Ovary (tissue), 3 donors: ENCODE results near the gene TM4SF1.

Experiments used
- EP300 ChIP-seq: sonication (generic); formaldehyde crosslinking; IDR thresholded peaks from one replicate; pipeline ENCODE4 v1.6.1; 2017; ENCODE audit warnings: antibody characterized with exemption
- POLR2A ChIP-seq: fragments of 450-650 bp; IDR thresholded peaks from one replicate; pipeline ENCODE4 v1.6.1; 2017; ENCODE audit warnings: antibody characterized with exemption, mild to moderate bottlenecking, moderate library complexity
- TF ChIP-seq, protein P1 (sequence below), 3 donors: fragments of 450-650 bp in 2 of 3; fragments of 200-600 bp in 1 of 3; IDR thresholded peaks; one replicate each; pipeline versions ENCODE4 v1.5.1 to v1.8.0; 2016 to 2022; ENCODE audit warnings: antibody characterized with exemption in 3 of 3, mild to moderate bottlenecking in 1 of 3
- donor health status: DM: no; HTN: no; CAD: no.

- no peak for TF ChIP-seq EP300
- TF ChIP-seq, protein P1, sequence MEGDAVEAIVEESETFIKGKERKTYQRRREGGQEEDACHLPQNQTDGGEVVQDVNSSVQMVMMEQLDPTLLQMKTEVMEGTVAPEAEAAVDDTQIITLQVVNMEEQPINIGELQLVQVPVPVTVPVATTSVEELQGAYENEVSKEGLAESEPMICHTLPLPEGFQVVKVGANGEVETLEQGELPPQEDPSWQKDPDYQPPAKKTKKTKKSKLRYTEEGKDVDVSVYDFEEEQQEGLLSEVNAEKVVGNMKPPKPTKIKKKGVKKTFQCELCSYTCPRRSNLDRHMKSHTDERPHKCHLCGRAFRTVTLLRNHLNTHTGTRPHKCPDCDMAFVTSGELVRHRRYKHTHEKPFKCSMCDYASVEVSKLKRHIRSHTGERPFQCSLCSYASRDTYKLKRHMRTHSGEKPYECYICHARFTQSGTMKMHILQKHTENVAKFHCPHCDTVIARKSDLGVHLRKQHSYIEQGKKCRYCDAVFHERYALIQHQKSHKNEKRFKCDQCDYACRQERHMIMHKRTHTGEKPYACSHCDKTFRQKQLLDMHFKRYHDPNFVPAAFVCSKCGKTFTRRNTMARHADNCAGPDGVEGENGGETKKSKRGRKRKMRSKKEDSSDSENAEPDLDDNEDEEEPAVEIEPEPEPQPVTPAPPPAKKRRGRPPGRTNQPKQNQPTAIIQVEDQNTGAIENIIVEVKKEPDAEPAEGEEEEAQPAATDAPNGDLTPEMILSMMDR (IDR thresholded peaks at IDR 0.05): no peak
- no peak for TF ChIP-seq POLR2A
These were observed 10.6 kb upstream of the TM4SF1 start for GRCh38 chr3:149388001-149388440.
